SK-N-SH (cell line): ENCODE data around the gene PPHLN1. TPM values are rescaled to one million over a fixed set of nuclear protein-coding genes. Genes with fewer than 3 reads are reported as not detected.
A peak's percentile ranks its signal among the peaks of the same experiment; 100 is the strongest.

Experiments used
- CTCF ChIA-PET: fragments of 300-600, 350-600 bp; formaldehyde crosslinking; extraction: SDS; loops from one replicate; lab custom pipeline; 2021; lab: Yijun Ruan, JAX
- POLR2A ChIA-PET: fragments of 350-600 bp; sonication (Branson Sonifier 250); formaldehyde crosslinking; extraction: SDS; loops from one replicate; lab custom pipeline; 2020; ENCODE audit warnings: antibody characterized with exemption, inconsistent platforms; lab: Yijun Ruan, JAX
- DNase-seq: peaks from one replicate; pipeline ENCODE4 v3.0.0; 2012
- H2AFZ ChIP-seq: fragments of 200-600 bp; sonication (generic); 2 replicates; pipeline ENCODE4 v1.8.1; 2016; ENCODE audit warnings: antibody characterized with exemption, mild to moderate bottlenecking, low read depth
- H3F3A ChIP-seq: fragments of 200-600 bp; sonication (generic); replicated peaks from 2 replicates; pipeline ENCODE3; 2016; ENCODE audit warnings: antibody characterized with exemption, mild to moderate bottlenecking; ENCODE audit not compliant: insufficient read depth
- H3K27ac ChIP-seq, 2 experiments: fragments of 200-500 bp in 1 of 2; fragments of 200-600 bp in 1 of 2; sonication (Bioruptor generic) in 1 of 2; sonication (generic), shearing (Covaris generic) in 1 of 2; 2 replicates each; pipeline versions ENCODE4 v1.5.1 to v1.6.1; 2014 to 2016; ENCODE audit warnings: low read depth in 2 of 2, inconsistent platforms in 1 of 2, low read length in 1 of 2, mild to moderate bottlenecking in 1 of 2, mixed read lengths in 1 of 2
- H3K27me3 ChIP-seq: fragments of 200-600 bp; sonication (generic), shearing (Covaris generic); 2 replicates; pipeline ENCODE4 v1.6.1; 2016; ENCODE audit warnings: mixed run types; ENCODE audit not compliant: insufficient read depth
- H3K36me3 ChIP-seq, 2 experiments: fragments of 200-500 bp in 1 of 2; fragments of 200-600 bp in 1 of 2; sonication (Bioruptor generic) in 1 of 2; sonication (generic) in 1 of 2; replicated peaks in 1 of 2; 2 replicates each; pipeline versions ENCODE3 to v1.5.1; 2014 to 2016; ENCODE audit warnings: low read length in 1 of 2, mild to moderate bottlenecking in 1 of 2; ENCODE audit not compliant: insufficient read depth in 2 of 2, control insufficient read depth in 1 of 2
- H3K4me1 ChIP-seq, 2 experiments: fragments of 200-500 bp in 1 of 2; fragments of 200-600 bp in 1 of 2; sonication (Bioruptor generic) in 1 of 2; sonication (generic), shearing (Covaris generic) in 1 of 2; 2 replicates each; pipeline versions ENCODE4 v1.5.1 to v1.6.1; 2014 to 2016; ENCODE audit warnings: low read depth in 1 of 2, low read length in 1 of 2, mixed run types in 1 of 2; ENCODE audit not compliant: insufficient read depth in 2 of 2, control insufficient read depth in 1 of 2
- H3K4me2 ChIP-seq: fragments of 200-600 bp; sonication (generic), shearing (Covaris generic); 2 replicates; pipeline ENCODE4 v1.6.1; 2017; ENCODE audit warnings: mixed run types
- H3K4me3 ChIP-seq, 2 experiments: fragments of 200-500 bp in 1 of 2; fragments of 200-600 bp in 1 of 2; sonication (Bioruptor generic) in 1 of 2; sonication (generic), shearing (Covaris generic) in 1 of 2; 2 replicates each; pipeline versions ENCODE4 v1.5.1 to v1.8.1; 2014 to 2016; ENCODE audit warnings: low read depth in 2 of 2, inconsistent platforms in 1 of 2, low read length in 1 of 2, mild to moderate bottlenecking in 1 of 2, mixed read lengths in 1 of 2, moderate library complexity in 1 of 2
- H3K79me2 ChIP-seq: fragments of 200-600 bp; sonication (generic); 2 replicates; pipeline ENCODE4 v1.8.1; 2017; ENCODE audit warnings: mild to moderate bottlenecking; ENCODE audit not compliant: insufficient read depth
- H3K9ac ChIP-seq: fragments of 200-600 bp; sonication (generic); 2 replicates; pipeline ENCODE4 v1.6.1; 2017; ENCODE audit warnings: mixed run types
- H3K9me2 ChIP-seq: fragments of 200-600 bp; sonication (generic); 2 replicates; pipeline ENCODE4 v1.6.1; 2017; ENCODE audit warnings: mixed run types
- H3K9me3 ChIP-seq: fragments of 200-600 bp; sonication (generic); 2 replicates; pipeline ENCODE4 v1.6.1; 2017; ENCODE audit warnings: mixed run types, mild to moderate bottlenecking, moderate library complexity
- H4K20me1 ChIP-seq: fragments of 200-600 bp; sonication (generic); 2 replicates; pipeline ENCODE4 v1.6.1; 2017; ENCODE audit warnings: mild to moderate bottlenecking, mixed run types; ENCODE audit not compliant: insufficient read depth
- CHD2 ChIP-seq: fragments of 150-350 bp; IDR thresholded peaks from 2 replicates; pipeline ENCODE4 v1.6.1; 2018; ENCODE audit warnings: low read length; ENCODE audit not compliant: partially characterized antibody
- CTCF ChIP-seq: fragments of 200-600 bp; sonication (generic); IDR thresholded peaks from 2 replicates; pipeline ENCODE4 v1.6.1; 2017; ENCODE audit warnings: antibody characterized with exemption, mild to moderate bottlenecking, moderate library complexity
- EZH2phosphoT487 ChIP-seq: fragments of 200-600 bp; sonication (generic); IDR thresholded peaks from 2 replicates; pipeline ENCODE4 v1.6.1; 2017; ENCODE audit warnings: low read depth, mixed run types, mild to moderate bottlenecking, antibody characterized with exemption, moderate library complexity, borderline replicate concordance
- FOSL2 ChIP-seq: IDR thresholded peaks from 2 replicates; pipeline ENCODE4 v1.4.0; 2012; ENCODE audit warnings: low read depth, mild to moderate bottlenecking, moderate library complexity, borderline replicate concordance
- FOXJ3 ChIP-seq: sonication (generic); formaldehyde crosslinking; IDR thresholded peaks from 2 replicates; pipeline ENCODE4 v1.5.1; 2020; ENCODE audit warnings: mild to moderate bottlenecking, missing genetic modification reagents
- IRF3 ChIP-seq: fragments of 150-350 bp; IDR thresholded peaks from 2 replicates; pipeline ENCODE4 v1.6.1; 2016; ENCODE audit warnings: mild to moderate bottlenecking, low read depth, low read length
- MEF2A ChIP-seq: IDR thresholded peaks from 2 replicates; pipeline ENCODE4 v1.4.0; 2012; ENCODE audit warnings: low read depth, borderline replicate concordance
- MXI1 ChIP-seq: IDR thresholded peaks from 2 replicates; pipeline ENCODE4 v1.6.1; 2012; ENCODE audit warnings: mild to moderate bottlenecking, low read depth, low read length, improper control_type of control experiment
- RXRA ChIP-seq: IDR thresholded peaks from 2 replicates; pipeline ENCODE4 v1.4.0; 2012; ENCODE audit warnings: low read depth, mild to moderate bottlenecking, borderline replicate concordance
- SIN3A ChIP-seq: IDR thresholded peaks from 2 replicates; pipeline ENCODE4 v1.6.1; 2012; ENCODE audit warnings: low read depth, mild to moderate bottlenecking, low read length, moderate library complexity, borderline replicate concordance
- SMC3 ChIP-seq: IDR thresholded peaks from 2 replicates; pipeline ENCODE4 v1.6.1; 2012; ENCODE audit warnings: low read depth, low read length, improper control_type of control experiment
- TAF1 ChIP-seq: IDR thresholded peaks from 2 replicates; pipeline ENCODE4 v1.6.1; 2012; ENCODE audit warnings: low read depth, mild to moderate bottlenecking, low read length, moderate library complexity, borderline replicate concordance
- TCF12 ChIP-seq: IDR thresholded peaks from 2 replicates; pipeline ENCODE4 v1.4.0; 2012
- TEAD4 ChIP-seq: IDR thresholded peaks from 2 replicates; pipeline ENCODE4 v1.4.0; 2012; ENCODE audit warnings: mild to moderate bottlenecking, borderline replicate concordance; ENCODE audit not compliant: insufficient read depth
- USF1 ChIP-seq: IDR thresholded peaks from 2 replicates; pipeline ENCODE4 v1.4.0; 2012; ENCODE audit warnings: low read depth, borderline replicate concordance
- WGBS: methylation state at CpG from one replicate; pipeline ENCODE4 v1.1.6; 2017; ENCODE audit warnings: low lambda C conversion rate; 5-methylcytosine and 5-hydroxymethylcytosine counted together
- polyA plus RNA-seq, 3 experiments: library from polyadenylated mRNA; depleted of rRNA; stranded (reverse); fragments of >200 nt; gene quantifications; 2 replicates each; pipeline ENCODE4 v1.2.3, GENCODE V29; 2012
- TF ChIP-seq, protein P1 (sequence below): IDR thresholded peaks from 2 replicates; pipeline ENCODE4 v1.6.1; 2012; ENCODE audit warnings: mild to moderate bottlenecking, low read depth, low read length, moderate library complexity
- TF ChIP-seq, protein P2 (sequence below): IDR thresholded peaks from 2 replicates; pipeline ENCODE4 v1.4.0; 2012; ENCODE audit warnings: low read depth

Gene PPHLN1
- polyA plus RNA-seq, 1 of the 3 experiments (the other 2 are of a cell fraction), result 55.4 TPM

- Histone ChIP-seq H3K9ac (no peak overlapping the region), H3K9me3 (no peaks in the 10 kb centered on the region), H3K36me3 (peaks cover 0 to 13% of the 10 kb centered on the region in 2 experiments), H2AFZ (no peak overlapping the region), H4K20me1 (no peaks in the 10 kb centered on the region; the same call in 1 of the 2 replicates), H3K79me2 (peaks cover 5% of the 10 kb centered on the region; the same call in 1 of the 2 replicates), H3K4me1 (peaks cover 12 to 23% of the 10 kb centered on the region in 2 experiments; a peak in 2 of 4 replicates), H3K4me3 (no peak overlapping the region), H3K27ac (peak overlapping the region; percentile 58 to 75; a peak in 3 of 4 replicates), H3K27me3 (no peaks in the 10 kb centered on the region), H3K9me2 (no peaks in the 10 kb centered on the region), H3K4me2 (peak overlapping the region; percentile 7), H3F3A (peaks cover 29% of the 10 kb centered on the region)
- 88% methylated on average over 1 of the region's 1 CpG for WGBS
- no peak for TF ChIP-seq TCF12
- TF ChIP-seq TEAD4, result no peak
- no peak for TF ChIP-seq USF1
- TF ChIP-seq MXI1, result no peak
- TF ChIP-seq, protein P1, sequence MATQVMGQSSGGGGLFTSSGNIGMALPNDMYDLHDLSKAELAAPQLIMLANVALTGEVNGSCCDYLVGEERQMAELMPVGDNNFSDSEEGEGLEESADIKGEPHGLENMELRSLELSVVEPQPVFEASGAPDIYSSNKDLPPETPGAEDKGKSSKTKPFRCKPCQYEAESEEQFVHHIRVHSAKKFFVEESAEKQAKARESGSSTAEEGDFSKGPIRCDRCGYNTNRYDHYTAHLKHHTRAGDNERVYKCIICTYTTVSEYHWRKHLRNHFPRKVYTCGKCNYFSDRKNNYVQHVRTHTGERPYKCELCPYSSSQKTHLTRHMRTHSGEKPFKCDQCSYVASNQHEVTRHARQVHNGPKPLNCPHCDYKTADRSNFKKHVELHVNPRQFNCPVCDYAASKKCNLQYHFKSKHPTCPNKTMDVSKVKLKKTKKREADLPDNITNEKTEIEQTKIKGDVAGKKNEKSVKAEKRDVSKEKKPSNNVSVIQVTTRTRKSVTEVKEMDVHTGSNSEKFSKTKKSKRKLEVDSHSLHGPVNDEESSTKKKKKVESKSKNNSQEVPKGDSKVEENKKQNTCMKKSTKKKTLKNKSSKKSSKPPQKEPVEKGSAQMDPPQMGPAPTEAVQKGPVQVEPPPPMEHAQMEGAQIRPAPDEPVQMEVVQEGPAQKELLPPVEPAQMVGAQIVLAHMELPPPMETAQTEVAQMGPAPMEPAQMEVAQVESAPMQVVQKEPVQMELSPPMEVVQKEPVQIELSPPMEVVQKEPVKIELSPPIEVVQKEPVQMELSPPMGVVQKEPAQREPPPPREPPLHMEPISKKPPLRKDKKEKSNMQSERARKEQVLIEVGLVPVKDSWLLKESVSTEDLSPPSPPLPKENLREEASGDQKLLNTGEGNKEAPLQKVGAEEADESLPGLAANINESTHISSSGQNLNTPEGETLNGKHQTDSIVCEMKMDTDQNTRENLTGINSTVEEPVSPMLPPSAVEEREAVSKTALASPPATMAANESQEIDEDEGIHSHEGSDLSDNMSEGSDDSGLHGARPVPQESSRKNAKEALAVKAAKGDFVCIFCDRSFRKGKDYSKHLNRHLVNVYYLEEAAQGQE, result no peak
- no peak for TF ChIP-seq CHD2
- TF ChIP-seq RXRA, result no peak
- no peak for TF ChIP-seq MEF2A
- TF ChIP-seq SIN3A, result no peak
- TF ChIP-seq CTCF, result no peak
- POLR2A ChIA-PET, result no interaction called here
- DNase-seq, result no peak
- CTCF ChIA-PET, result no interaction called here
Measured at GRCh38 chr12:42422785-42423184, 96.8 kb downstream of the PPHLN1 start.

GRCh38 chr12:42426746-42427145, 100.8 kb downstream of the PPHLN1 start:
- DNase-seq, result no peak
- CTCF ChIA-PET, result interaction anchor here (1.3 kb wide), 1 partner anchor 21 kb away, joined by 4 read pairs; no protein-coding TSS in a partner anchor
- H3K27ac ChIP-seq, result peak overlapping the region in 1 of 2 experiments; percentile 31; a peak in 2 of 4 replicates
- 84% methylated on average over 6 of the region's 6 CpGs for WGBS
- H3K27me3 ChIP-seq, result no peaks in the 10 kb centered on the region
- no peak overlapping the region for H2AFZ ChIP-seq
- H4K20me1 ChIP-seq, result no peaks in the 10 kb centered on the region; the same call in 1 of the 2 replicates
- no peak overlapping the region for H3K9ac ChIP-seq
- no peak overlapping the region for H3K4me3 ChIP-seq
- peaks cover 3 to 10% of the 10 kb centered on the region in 2 experiments for H3K36me3 ChIP-seq
- H3K4me2 ChIP-seq, result peak overlapping the region; percentile 17; the same call in 1 of the 2 replicates
- no peaks in the 10 kb centered on the region for H3K9me3 ChIP-seq
- TF ChIP-seq TCF12, result no peak
- TF ChIP-seq SMC3, result no peak
- TF ChIP-seq, protein P2, sequence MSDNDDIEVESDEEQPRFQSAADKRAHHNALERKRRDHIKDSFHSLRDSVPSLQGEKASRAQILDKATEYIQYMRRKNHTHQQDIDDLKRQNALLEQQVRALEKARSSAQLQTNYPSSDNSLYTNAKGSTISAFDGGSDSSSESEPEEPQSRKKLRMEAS, result no peak
- TF ChIP-seq CTCF, result no peak
- no peak for TF ChIP-seq FOXJ3 (CRISPR knock-in tag)
- TF ChIP-seq FOSL2, result 0 out of 2 replicates have a peak, but pooled peaks have one; percentile 1
- no peak for TF ChIP-seq EZH2phosphoT487
- no peak for TF ChIP-seq TAF1
- TF ChIP-seq IRF3, result no peak
- TF ChIP-seq, all 33 proteins: peak for 1
- Histone ChIP-seq H3K9me2 (no peaks in the 10 kb centered on the region), H3K79me2 (no peaks in the 10 kb centered on the region; the same call in 1 of the 2 replicates), H3F3A (peaks cover 21% of the 10 kb centered on the region), H3K4me1 (peaks cover 12 to 22% of the 10 kb centered on the region in 2 experiments; a peak in 2 of 4 replicates)
- POLR2A ChIA-PET, result no interaction called here
